Caco-2 (cell line): ENCODE data around the gene GFRA1. TPM values are rescaled to one million over a fixed set of nuclear protein-coding genes. Genes with fewer than 3 reads are reported as not detected.

Experiments used
- BruUV-seq: library from RNA; stranded (reverse); fragments of 400-500 nt; replicated peaks from 2 replicates; lab custom pipeline; 2021; lab: Mats Ljungman, UMichigan
- CTCF ChIA-PET: fragments of 300-600 bp; sonication (Branson Sonifier 250); formaldehyde crosslinking; loops from one replicate; lab custom pipeline; 2022; ENCODE audit warnings: antibody characterized with exemption; lab: Charles Lee
- POLR2A ChIA-PET: fragments of 300-600 bp; sonication (Branson Sonifier 250); formaldehyde crosslinking; loops from one replicate; lab custom pipeline; 2022; ENCODE audit warnings: antibody characterized with exemption; lab: Charles Lee
- DNase-seq, 2 experiments: peaks; one replicate each; pipeline versions ENCODE4 v3.0.0 to v3.0.0-alpha.2; 2020 to 2022
- H3K27me3 ChIP-seq: replicated peaks from 2 replicates; pipeline ENCODE4 v1.6.0; 2011; ENCODE audit warnings: low read length; ENCODE audit not compliant: control insufficient read depth, insufficient read depth
- H3K36me3 ChIP-seq: 2 replicates; pipeline ENCODE4 v1.5.1; 2011; ENCODE audit warnings: low read length; ENCODE audit not compliant: control insufficient read depth, insufficient read depth
- H3K4me1 ChIP-seq: fragments of 250-450 bp; sonication (Bioruptor Pico); 2 replicates; pipeline ENCODE4 v1.5.1; 2020; ENCODE audit warnings: mild to moderate bottlenecking
- H3K4me3 ChIP-seq: 2 replicates; pipeline ENCODE4 v1.5.1; 2011; ENCODE audit warnings: low read depth, mild to moderate bottlenecking, control low read depth, low read length
- H3K9me3 ChIP-seq: fragments of 250-450 bp; sonication (Bioruptor Pico); 2 replicates; pipeline ENCODE4 v1.5.1; 2020; ENCODE audit warnings: mild to moderate bottlenecking, moderate library complexity
- H3K27ac Mint-ChIP-seq: one replicate; pipeline ENCODE4 v1.8.0; 2022; ENCODE audit warnings: mixed read lengths; ENCODE audit not compliant: unreplicated experiment
- H3K27me3 Mint-ChIP-seq: one replicate; pipeline ENCODE4 v1.8.0; 2022; ENCODE audit warnings: mixed read lengths; ENCODE audit not compliant: insufficient read depth, unreplicated experiment
- H3K36me3 Mint-ChIP-seq: one replicate; pipeline ENCODE4 v1.8.0; 2022; ENCODE audit warnings: mild to moderate bottlenecking, mixed read lengths; ENCODE audit not compliant: insufficient read depth, unreplicated experiment
- H3K4me1 Mint-ChIP-seq: one replicate; pipeline ENCODE4 v1.8.0; 2022; ENCODE audit warnings: low read depth, mixed read lengths; ENCODE audit not compliant: unreplicated experiment
- H3K4me3 Mint-ChIP-seq: one replicate; pipeline ENCODE4 v1.8.0; 2022; ENCODE audit warnings: mild to moderate bottlenecking, moderate library complexity, mixed read lengths; ENCODE audit not compliant: unreplicated experiment
- H3K9me3 Mint-ChIP-seq: one replicate; pipeline ENCODE4 v1.8.0; 2022; ENCODE audit warnings: mixed read lengths; ENCODE audit not compliant: unreplicated experiment
- intact Hi-C: fragments of 100-400 bp; cut with micrococcal nuclease; formaldehyde crosslinking; loops from one replicate; pipeline ENCODE4 v1.10.0; 2022; ENCODE audit not compliant: unreplicated experiment
- total RNA-seq: library from RNA; stranded (reverse); gene quantifications from 2 replicates; pipeline ENCODE4 v1.2.3, GENCODE V29; 2022
- TF ChIP-seq, protein P1 (sequence below), 2 experiments: fragments of 200-600 bp in 1 of 2; IDR thresholded peaks; 1 replicate in 1 of 2; 2 replicates in 1 of 2; pipeline versions ENCODE4 v1.5.1 to v1.8.0; 2011 to 2022; ENCODE audit warnings: antibody characterized with exemption in 1 of 2, control low read depth in 1 of 2, inconsistent platforms in 1 of 2, low read depth in 1 of 2, low read length in 1 of 2, mild to moderate bottlenecking in 1 of 2, moderate library complexity in 1 of 2; ENCODE audit not compliant: insufficient read depth in 1 of 2, severe bottlenecking in 1 of 2, unreplicated experiment in 1 of 2

GFRA1 gene
- total RNA-seq, 1 experiment from 2014 or later = not detected

- Histone ChIP-seq H3K4me3 (no peak overlapping the region), H3K4me1 (no peaks in the 10 kb centered on the region), H3K9me3 (no peaks in the 10 kb centered on the region), H3K27me3 (no peaks in the 10 kb centered on the region), H3K36me3 (no peaks in the 10 kb centered on the region)
- Mint-ChIP-seq H3K9me3 (no peaks in the 10 kb centered on the region), H3K4me3 (no peak overlapping the region), H3K4me1 (no peaks in the 10 kb centered on the region), H3K27ac (no peak overlapping the region), H3K27me3 (peaks cover 7% of the 10 kb centered on the region), H3K36me3 (no peaks in the 10 kb centered on the region)
- CTCF ChIA-PET = interaction anchor here (0.6 kb wide), 1 partner anchor 459 kb away, joined by 3 read pairs; no protein-coding TSS in a partner anchor
- no TSS peak for BruUV-seq
- no peak for DNase-seq
- POLR2A ChIA-PET = no interaction called here
- TF ChIP-seq, protein P1, sequence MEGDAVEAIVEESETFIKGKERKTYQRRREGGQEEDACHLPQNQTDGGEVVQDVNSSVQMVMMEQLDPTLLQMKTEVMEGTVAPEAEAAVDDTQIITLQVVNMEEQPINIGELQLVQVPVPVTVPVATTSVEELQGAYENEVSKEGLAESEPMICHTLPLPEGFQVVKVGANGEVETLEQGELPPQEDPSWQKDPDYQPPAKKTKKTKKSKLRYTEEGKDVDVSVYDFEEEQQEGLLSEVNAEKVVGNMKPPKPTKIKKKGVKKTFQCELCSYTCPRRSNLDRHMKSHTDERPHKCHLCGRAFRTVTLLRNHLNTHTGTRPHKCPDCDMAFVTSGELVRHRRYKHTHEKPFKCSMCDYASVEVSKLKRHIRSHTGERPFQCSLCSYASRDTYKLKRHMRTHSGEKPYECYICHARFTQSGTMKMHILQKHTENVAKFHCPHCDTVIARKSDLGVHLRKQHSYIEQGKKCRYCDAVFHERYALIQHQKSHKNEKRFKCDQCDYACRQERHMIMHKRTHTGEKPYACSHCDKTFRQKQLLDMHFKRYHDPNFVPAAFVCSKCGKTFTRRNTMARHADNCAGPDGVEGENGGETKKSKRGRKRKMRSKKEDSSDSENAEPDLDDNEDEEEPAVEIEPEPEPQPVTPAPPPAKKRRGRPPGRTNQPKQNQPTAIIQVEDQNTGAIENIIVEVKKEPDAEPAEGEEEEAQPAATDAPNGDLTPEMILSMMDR (IDR thresholded peaks at IDR 0.05; ENCODE audit: insufficient read depth in 1 of 2, low read depth in 1 of 2, low read length in 1 of 2, severe bottlenecking in 1 of 2, unreplicated experiment in 1 of 2) = no peak
- intact Hi-C loops = loop anchor here (5.0 kb wide), 1 partner anchor 98 kb away; no protein-coding TSS in a partner anchor
These were observed 16.6 kb upstream of the GFRA1 start for GRCh38 chr10:116289652-116290051.

DNA sequence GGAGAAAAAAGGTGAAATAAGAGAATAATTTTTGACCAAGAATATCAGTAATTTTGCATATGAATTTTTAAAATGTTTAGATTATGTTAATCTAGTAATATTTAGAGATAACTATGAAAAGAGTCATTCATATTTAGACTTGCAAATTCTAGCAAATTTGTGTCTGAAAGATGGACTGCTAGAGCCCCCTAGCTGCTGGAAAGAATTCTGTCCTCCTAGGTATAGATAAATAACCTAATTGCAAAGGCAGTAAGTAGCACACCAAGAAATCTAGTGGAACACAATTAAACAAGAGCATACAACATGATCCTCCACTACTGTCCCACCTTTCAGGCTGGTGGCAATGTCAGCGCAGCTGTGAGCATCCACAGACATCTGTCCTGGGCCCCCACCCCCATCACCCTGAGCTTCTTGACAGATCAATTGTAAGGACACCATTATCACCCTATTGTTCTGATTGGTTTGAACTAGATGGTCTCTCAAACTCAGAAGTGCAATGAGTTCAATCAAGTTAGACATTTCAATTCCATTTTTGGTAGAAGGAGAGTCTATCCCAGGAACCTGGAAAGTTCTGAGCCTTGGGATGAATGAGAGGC lies 15.0 kb upstream of the GFRA1 start:
- ChIA-PET POLR2A (no interaction called here), CTCF (interaction anchor here (1.4 kb wide), 1 partner anchor 581 kb away, joined by 6 read pairs; no protein-coding TSS in a partner anchor)
- Histone ChIP-seq H3K4me1 (no peaks in the 10 kb centered on the region), H3K27me3 (no peaks in the 10 kb centered on the region), H3K9me3 (no peaks in the 10 kb centered on the region), H3K4me3 (no peak overlapping the region), H3K36me3 (no peaks in the 10 kb centered on the region)
- peaks cover 3% of the 10 kb centered on the region for H3K27me3 Mint-ChIP-seq
- no TSS peak for BruUV-seq
- H3K36me3 Mint-ChIP-seq = no peaks in the 10 kb centered on the region
- H3K4me1 Mint-ChIP-seq = no peaks in the 10 kb centered on the region
- no peaks in the 10 kb centered on the region for H3K9me3 Mint-ChIP-seq
- H3K4me3 Mint-ChIP-seq = no peak overlapping the region
- intact Hi-C loops = loop anchor here (1.0 to 5.0 kb wide), 4 partner anchors 99 to 582 kb away; no protein-coding TSS in a partner anchor
- H3K27ac Mint-ChIP-seq = no peak overlapping the region
- TF ChIP-seq, protein P1 (IDR thresholded peaks at IDR 0.05; ENCODE audit: insufficient read depth in 1 of 2, low read depth in 1 of 2, low read length in 1 of 2, severe bottlenecking in 1 of 2, unreplicated experiment in 1 of 2) = peak; percentile 65 to 81
- DNase-seq = peak; percentile 40 to 62

GRCh38 chr10:116286626-116287200 lies 13.7 kb upstream of the GFRA1 start:
- Histone ChIP-seq H3K4me3 (no peak overlapping the region), H3K36me3 (no peaks in the 10 kb centered on the region), H3K4me1 (no peaks in the 10 kb centered on the region), H3K27me3 (no peaks in the 10 kb centered on the region), H3K9me3 (no peaks in the 10 kb centered on the region)
- TF ChIP-seq, protein P1 (IDR thresholded peaks at IDR 0.05; ENCODE audit: insufficient read depth in 1 of 2, low read depth in 1 of 2, low read length in 1 of 2, severe bottlenecking in 1 of 2, unreplicated experiment in 1 of 2) = no peak
- POLR2A ChIA-PET = no interaction called here
- intact Hi-C loops = loop anchor here (5.0 kb wide), 1 partner anchor 101 kb away; no protein-coding TSS in a partner anchor
- H3K4me3 Mint-ChIP-seq = no peak overlapping the region
- no peaks in the 10 kb centered on the region for H3K9me3 Mint-ChIP-seq
- no peak for DNase-seq
- CTCF ChIA-PET = no interaction called here
- H3K4me1 Mint-ChIP-seq = no peaks in the 10 kb centered on the region
- no TSS peak for BruUV-seq
- peaks cover 3% of the 10 kb centered on the region for H3K27me3 Mint-ChIP-seq
- H3K27ac Mint-ChIP-seq = no peak overlapping the region
- H3K36me3 Mint-ChIP-seq = no peaks in the 10 kb centered on the region
